Gastroesophageal sphincter (tissue), 3 donors: ENCODE data around the gene BABAM2.

ENCODE experiments used
- CTCF ChIP-seq, 4 experiments: fragments of 200-600 bp in 2 of 4; fragments of 450-650 bp in 2 of 4; sonication (generic) in 1 of 4; IDR thresholded peaks; one replicate each; pipeline ENCODE4 v1.5.1; 2017 to 2019; ENCODE audit warnings: antibody characterized with exemption in 4 of 4, mild to moderate bottlenecking in 2 of 4, moderate library complexity in 2 of 4
- EP300 ChIP-seq: sonication (generic); formaldehyde crosslinking; IDR thresholded peaks from one replicate; pipeline ENCODE4 v1.6.1; 2017; ENCODE audit warnings: antibody characterized with exemption, mild to moderate bottlenecking
- POLR2AphosphoS5 ChIP-seq: sonication (generic); formaldehyde crosslinking; IDR thresholded peaks from one replicate; pipeline ENCODE4 v1.6.1; 2017; ENCODE audit warnings: antibody characterized with exemption

- TF ChIP-seq CTCF (IDR thresholded peaks at IDR 0.05) (no peak), POLR2AphosphoS5 (no peak), EP300 (no peak)
These were observed 360.8 kb downstream of the BABAM2 start for GRCh38 chr2:28251337-28251736.
